SK-N-SH (cell line): ENCODE measurements around the gene TLE1. TPM values are rescaled to one million over a fixed set of nuclear protein-coding genes. Genes with fewer than 3 reads are reported as not detected.

Experiments
- CTCF ChIA-PET: fragments of 300-600, 350-600 bp; formaldehyde crosslinking; extraction: SDS; loops from one replicate; lab custom pipeline; 2021; lab: Yijun Ruan, JAX
- POLR2A ChIA-PET: fragments of 350-600 bp; sonication (Branson Sonifier 250); formaldehyde crosslinking; extraction: SDS; loops from one replicate; lab custom pipeline; 2020; ENCODE audit warnings: antibody characterized with exemption, inconsistent platforms; lab: Yijun Ruan, JAX
- DNase-seq: peaks from one replicate; pipeline ENCODE4 v3.0.0; 2012
- H2AFZ ChIP-seq: fragments of 200-600 bp; sonication (generic); 2 replicates; pipeline ENCODE4 v1.8.1; 2016; ENCODE audit warnings: antibody characterized with exemption, mild to moderate bottlenecking, low read depth
- H3F3A ChIP-seq: fragments of 200-600 bp; sonication (generic); replicated peaks from 2 replicates; pipeline ENCODE3; 2016; ENCODE audit warnings: antibody characterized with exemption, mild to moderate bottlenecking; ENCODE audit not compliant: insufficient read depth
- H3K27ac ChIP-seq, 2 experiments: fragments of 200-500 bp in 1 of 2; fragments of 200-600 bp in 1 of 2; sonication (Bioruptor generic) in 1 of 2; sonication (generic), shearing (Covaris generic) in 1 of 2; 2 replicates each; pipeline versions ENCODE4 v1.5.1 to v1.6.1; 2014 to 2016; ENCODE audit warnings: low read depth in 2 of 2, inconsistent platforms in 1 of 2, low read length in 1 of 2, mild to moderate bottlenecking in 1 of 2, mixed read lengths in 1 of 2
- H3K27me3 ChIP-seq: fragments of 200-600 bp; sonication (generic), shearing (Covaris generic); 2 replicates; pipeline ENCODE4 v1.6.1; 2016; ENCODE audit warnings: mixed run types; ENCODE audit not compliant: insufficient read depth
- H3K36me3 ChIP-seq, 2 experiments: fragments of 200-500 bp in 1 of 2; fragments of 200-600 bp in 1 of 2; sonication (Bioruptor generic) in 1 of 2; sonication (generic) in 1 of 2; replicated peaks in 1 of 2; 2 replicates each; pipeline versions ENCODE3 to v1.5.1; 2014 to 2016; ENCODE audit warnings: low read length in 1 of 2, mild to moderate bottlenecking in 1 of 2; ENCODE audit not compliant: insufficient read depth in 2 of 2, control insufficient read depth in 1 of 2
- H3K4me1 ChIP-seq, 2 experiments: fragments of 200-500 bp in 1 of 2; fragments of 200-600 bp in 1 of 2; sonication (Bioruptor generic) in 1 of 2; sonication (generic), shearing (Covaris generic) in 1 of 2; 2 replicates each; pipeline versions ENCODE4 v1.5.1 to v1.6.1; 2014 to 2016; ENCODE audit warnings: low read depth in 1 of 2, low read length in 1 of 2, mixed run types in 1 of 2; ENCODE audit not compliant: insufficient read depth in 2 of 2, control insufficient read depth in 1 of 2
- H3K4me2 ChIP-seq: fragments of 200-600 bp; sonication (generic), shearing (Covaris generic); 2 replicates; pipeline ENCODE4 v1.6.1; 2017; ENCODE audit warnings: mixed run types
- H3K4me3 ChIP-seq, 2 experiments: fragments of 200-500 bp in 1 of 2; fragments of 200-600 bp in 1 of 2; sonication (Bioruptor generic) in 1 of 2; sonication (generic), shearing (Covaris generic) in 1 of 2; 2 replicates each; pipeline versions ENCODE4 v1.5.1 to v1.8.1; 2014 to 2016; ENCODE audit warnings: low read depth in 2 of 2, inconsistent platforms in 1 of 2, low read length in 1 of 2, mild to moderate bottlenecking in 1 of 2, mixed read lengths in 1 of 2, moderate library complexity in 1 of 2
- H3K79me2 ChIP-seq: fragments of 200-600 bp; sonication (generic); 2 replicates; pipeline ENCODE4 v1.8.1; 2017; ENCODE audit warnings: mild to moderate bottlenecking; ENCODE audit not compliant: insufficient read depth
- H3K9ac ChIP-seq: fragments of 200-600 bp; sonication (generic); 2 replicates; pipeline ENCODE4 v1.6.1; 2017; ENCODE audit warnings: mixed run types
- H3K9me2 ChIP-seq: fragments of 200-600 bp; sonication (generic); 2 replicates; pipeline ENCODE4 v1.6.1; 2017; ENCODE audit warnings: mixed run types
- H3K9me3 ChIP-seq: fragments of 200-600 bp; sonication (generic); 2 replicates; pipeline ENCODE4 v1.6.1; 2017; ENCODE audit warnings: mixed run types, mild to moderate bottlenecking, moderate library complexity
- H4K20me1 ChIP-seq: fragments of 200-600 bp; sonication (generic); 2 replicates; pipeline ENCODE4 v1.6.1; 2017; ENCODE audit warnings: mild to moderate bottlenecking, mixed run types; ENCODE audit not compliant: insufficient read depth
- EP300 ChIP-seq, 2 experiments: IDR thresholded peaks; 2 replicates each; pipeline versions ENCODE4 v1.4.0 to v1.6.1; 2012; ENCODE audit warnings: borderline replicate concordance in 1 of 2, low read depth in 1 of 2, low read length in 1 of 2
- FOSL2 ChIP-seq: IDR thresholded peaks from 2 replicates; pipeline ENCODE4 v1.4.0; 2012; ENCODE audit warnings: low read depth, mild to moderate bottlenecking, moderate library complexity, borderline replicate concordance
- GABPA ChIP-seq: IDR thresholded peaks from 2 replicates; pipeline ENCODE4 v1.4.0; 2012; ENCODE audit warnings: low read depth, mild to moderate bottlenecking
- GATA2 ChIP-seq: sonication (generic); formaldehyde crosslinking; IDR thresholded peaks from 2 replicates; pipeline ENCODE4 v1.5.0; 2020; ENCODE audit warnings: mild to moderate bottlenecking, missing genetic modification reagents
- MAX ChIP-seq: IDR thresholded peaks from 2 replicates; pipeline ENCODE4 v1.4.0; 2012; ENCODE audit warnings: low read depth
- MEF2A ChIP-seq: IDR thresholded peaks from 2 replicates; pipeline ENCODE4 v1.4.0; 2012; ENCODE audit warnings: low read depth, borderline replicate concordance
- MXI1 ChIP-seq: IDR thresholded peaks from 2 replicates; pipeline ENCODE4 v1.6.1; 2012; ENCODE audit warnings: mild to moderate bottlenecking, low read depth, low read length, improper control_type of control experiment
- NFIC ChIP-seq: IDR thresholded peaks from 2 replicates; pipeline ENCODE4 v1.4.0; 2012; ENCODE audit warnings: borderline replicate concordance
- PBX3 ChIP-seq: IDR thresholded peaks from 2 replicates; pipeline ENCODE4; 2012
- RAD21 ChIP-seq: IDR thresholded peaks from 2 replicates; pipeline ENCODE4 v1.6.1; 2012; ENCODE audit warnings: mild to moderate bottlenecking, low read length
- RCOR1 ChIP-seq: fragments of 150-350 bp; IDR thresholded peaks from 2 replicates; pipeline ENCODE4 v1.6.1; 2017; ENCODE audit warnings: antibody characterized with exemption, low read length
- SIN3A ChIP-seq: IDR thresholded peaks from 2 replicates; pipeline ENCODE4 v1.6.1; 2012; ENCODE audit warnings: low read depth, mild to moderate bottlenecking, low read length, moderate library complexity, borderline replicate concordance
- TAF1 ChIP-seq: IDR thresholded peaks from 2 replicates; pipeline ENCODE4 v1.6.1; 2012; ENCODE audit warnings: low read depth, mild to moderate bottlenecking, low read length, moderate library complexity, borderline replicate concordance
- TCF12 ChIP-seq: IDR thresholded peaks from 2 replicates; pipeline ENCODE4 v1.4.0; 2012
- TEAD4 ChIP-seq: IDR thresholded peaks from 2 replicates; pipeline ENCODE4 v1.4.0; 2012; ENCODE audit warnings: mild to moderate bottlenecking, borderline replicate concordance; ENCODE audit not compliant: insufficient read depth
- USF1 ChIP-seq: IDR thresholded peaks from 2 replicates; pipeline ENCODE4 v1.4.0; 2012; ENCODE audit warnings: low read depth, borderline replicate concordance
- USF2 ChIP-seq: fragments of 150-350 bp; IDR thresholded peaks from 2 replicates; pipeline ENCODE4 v1.6.1; 2017; ENCODE audit warnings: antibody characterized with exemption, low read length, low read depth, borderline replicate concordance
- YY1 ChIP-seq: IDR thresholded peaks from 2 replicates; pipeline ENCODE4 v1.4.0; 2012; ENCODE audit warnings: low read depth, mild to moderate bottlenecking
- ZBTB33 ChIP-seq: IDR thresholded peaks from 2 replicates; pipeline ENCODE4 v1.4.0; 2012; ENCODE audit warnings: low read depth, borderline replicate concordance
- WGBS: methylation state at CpG from one replicate; pipeline ENCODE4 v1.1.6; 2017; ENCODE audit warnings: low lambda C conversion rate; 5-methylcytosine and 5-hydroxymethylcytosine counted together
- polyA plus RNA-seq, 3 experiments: library from polyadenylated mRNA; depleted of rRNA; stranded (reverse); fragments of >200 nt; gene quantifications; 2 replicates each; pipeline ENCODE4 v1.2.3, GENCODE V29; 2012

TLE1 gene
- polyA plus RNA-seq, 1 of the 3 experiments (the other 2 are of a cell fraction): 33.0 TPM

- Histone ChIP-seq H3F3A (no peaks in the 10 kb centered on the region), H3K9me2 (no peaks in the 10 kb centered on the region), H2AFZ (no peak overlapping the region), H3K27ac (no peak overlapping the region), H3K4me2 (no peak overlapping the region), H3K4me3 (no peak overlapping the region), H4K20me1 (no peaks in the 10 kb centered on the region), H3K4me1 (no peaks in the 10 kb centered on the region), H3K9ac (no peak overlapping the region), H3K36me3 (no peaks in the 10 kb centered on the region), H3K27me3 (no peaks in the 10 kb centered on the region), H3K79me2 (no peaks in the 10 kb centered on the region), H3K9me3 (no peaks in the 10 kb centered on the region)
- POLR2A ChIA-PET: no interaction called here
- 74% methylated on average over 6 of the region's 6 CpGs for whole genome bisulfite sequencing
- no peak for TF ChIP-seq GATA2
- TF ChIP-seq SIN3A: no peak
- no peak for TF ChIP-seq PBX3
- TF ChIP-seq RCOR1: no peak
- TF ChIP-seq FOSL2: no peak
- TF ChIP-seq TCF12: no peak
- no peak for TF ChIP-seq ZBTB33
- no peak for TF ChIP-seq MAX
- TF ChIP-seq USF1: no peak
- no peak for TF ChIP-seq MEF2A
- no peak for TF ChIP-seq MXI1
- TF ChIP-seq GABPA: no peak
- no peak for TF ChIP-seq TAF1
- TF ChIP-seq TEAD4: no peak
- no peak for TF ChIP-seq NFIC
- no peak for TF ChIP-seq RAD21
- TF ChIP-seq EP300 (IDR thresholded peaks at IDR 0.05; ENCODE audit: borderline replicate concordance in 1 of 2, low read depth in 1 of 2, low read length in 1 of 2): no peak
- TF ChIP-seq USF2: no peak
- TF ChIP-seq YY1: no peak
- CTCF ChIA-PET: interaction anchor here (0.9 kb wide), 1 partner anchor 22 kb away, joined by 3 read pairs; no protein-coding TSS in a partner anchor
- no peak for DNase-seq
These were observed 27.1 kb upstream of the TLE1 start for GRCh38 chr9:81716409-81716808.
